HepG2 (cell line): Measurements from ENCODE around the gene SLC39A8. TPM values are rescaled to one million over a fixed set of nuclear protein-coding genes. Genes with fewer than 3 reads are reported as not detected.

ENCODE experiments used
- AGO1 ChIP-seq: fragments of 200-400 bp; formaldehyde crosslinking; IDR thresholded peaks from 2 replicates; pipeline ENCODE4 v1.6.1; 2017; ENCODE audit warnings: mild to moderate bottlenecking, low read depth, low read length, moderate library complexity; ENCODE audit not compliant: poor library complexity, severe bottlenecking
- CTCF ChIP-seq: sonication (generic); formaldehyde crosslinking; IDR thresholded peaks from 2 replicates; pipeline ENCODE4 v1.5.0; 2020; ENCODE audit warnings: mild to moderate bottlenecking, missing genetic modification reagents, moderate library complexity
- KDM1A ChIP-seq: IDR thresholded peaks from 2 replicates; pipeline ENCODE4 v1.6.1; 2016; ENCODE audit warnings: missing compliant biosample characterization
- KDM2A ChIP-seq: sonication (generic); formaldehyde crosslinking; IDR thresholded peaks from 2 replicates; pipeline ENCODE4 v1.4.0; 2020; ENCODE audit warnings: low read depth, missing genetic modification reagents, borderline replicate concordance
- PHF8 ChIP-seq: sonication (generic); formaldehyde crosslinking; IDR thresholded peaks from 2 replicates; pipeline ENCODE4 v1.5.0; 2020; ENCODE audit warnings: missing genetic modification reagents
- PLRG1 ChIP-seq: fragments of 450-650 bp; conservative IDR thresholded peaks from 2 replicates; pipeline ENCODE4 v1.6.1; 2016
- REST ChIP-seq, 2 experiments: IDR thresholded peaks; 2 replicates each; pipeline ENCODE4 v1.6.1; 2011 to 2012; ENCODE audit warnings: low read length in 2 of 2, borderline replicate concordance in 1 of 2, low read depth in 1 of 2, mild to moderate bottlenecking in 1 of 2, moderate library complexity in 1 of 2
- TGIF2 ChIP-seq: IDR thresholded peaks from 2 replicates; pipeline ENCODE4 v1.6.1; 2016; ENCODE audit warnings: control low read depth, missing compliant biosample characterization
- ZFP37 ChIP-seq: sonication (generic); formaldehyde crosslinking; IDR thresholded peaks from 2 replicates; pipeline ENCODE4 v1.4.0; 2020; ENCODE audit warnings: missing genetic modification reagents, borderline replicate concordance
- ZNF614 ChIP-seq: IDR thresholded peaks from 2 replicates; pipeline ENCODE4 v1.6.1; 2018; ENCODE audit warnings: missing biosample characterization, missing genetic modification reagents, inconsistent platforms, borderline replicate concordance
- ZNF703 ChIP-seq: sonication (generic); formaldehyde crosslinking; IDR thresholded peaks from 2 replicates; pipeline ENCODE4 v1.5.1; 2020; ENCODE audit warnings: missing genetic modification reagents, mild to moderate bottlenecking, moderate library complexity, borderline replicate concordance
- ZNF777 ChIP-seq: sonication (generic); formaldehyde crosslinking; IDR thresholded peaks from 2 replicates; pipeline ENCODE4 v1.4.0; 2020; ENCODE audit warnings: missing genetic modification reagents
- polyA plus RNA-seq, 8 experiments: library from polyadenylated mRNA; depleted of rRNA in 3 of 8; stranded (reverse) in 7 of 8; unstranded in 1 of 8; fragments of >200 nt; fragmentation: Illumina TruSeq in 4 of 8; extraction: Trizol in 4 of 8; gene quantifications; 2 replicates each; pipeline versions ENCODE4 v1.2.1 to v1.2.3, GENCODE V29; 2011 to 2016; ENCODE audit warnings: low read depth in 4 of 8, missing spikeins in 1 of 8, mixed read lengths in 1 of 8; ENCODE audit not compliant: insufficient read depth in 1 of 8
- total RNA-seq, 5 experiments: library from RNA; depleted of rRNA; stranded (reverse); fragments of >200 nt; fragmentation: Illumina TruSeq; extraction: Trizol; gene quantifications; 2 replicates each; pipeline ENCODE4 v1.2.3, GENCODE V29; 2016; ENCODE audit warnings: low read depth in 1 of 5
- TF ChIP-seq, protein P1 (sequence below): sonication (generic); formaldehyde crosslinking; IDR thresholded peaks from 2 replicates; pipeline ENCODE4 v1.4.0; 2020; ENCODE audit warnings: missing genetic modification reagents
- TF ChIP-seq, protein P2 (sequence below): IDR thresholded peaks from 2 replicates; pipeline ENCODE4 v1.4.0; 2020; ENCODE audit warnings: mild to moderate bottlenecking, missing genetic modification reagents
- TF ChIP-seq, protein P3 (sequence below): sonication (generic); formaldehyde crosslinking; IDR thresholded peaks from 2 replicates; pipeline ENCODE4 v1.4.0; 2020; ENCODE audit warnings: missing genetic modification reagents

The SLC39A8 gene
- total and polyA plus RNA-seq, 2 of the 13 experiments (the other 11 are each of a cell fraction or from before 2014, with no cell fraction given): 0.22 to 0.38 TPM

GRCh38 chr4:102344954-102345794, at the start of gene SLC39A8 (continued):
- TF ChIP-seq, protein P1, sequence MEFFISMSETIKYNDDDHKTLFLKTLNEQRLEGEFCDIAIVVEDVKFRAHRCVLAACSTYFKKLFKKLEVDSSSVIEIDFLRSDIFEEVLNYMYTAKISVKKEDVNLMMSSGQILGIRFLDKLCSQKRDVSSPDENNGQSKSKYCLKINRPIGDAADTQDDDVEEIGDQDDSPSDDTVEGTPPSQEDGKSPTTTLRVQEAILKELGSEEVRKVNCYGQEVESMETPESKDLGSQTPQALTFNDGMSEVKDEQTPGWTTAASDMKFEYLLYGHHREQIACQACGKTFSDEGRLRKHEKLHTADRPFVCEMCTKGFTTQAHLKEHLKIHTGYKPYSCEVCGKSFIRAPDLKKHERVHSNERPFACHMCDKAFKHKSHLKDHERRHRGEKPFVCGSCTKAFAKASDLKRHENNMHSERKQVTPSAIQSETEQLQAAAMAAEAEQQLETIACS (CRISPR knock-in tag): 0 out of 2 replicates have a peak, but pooled peaks have one; percentile 0
- peak; percentile 38; the same call in 1 of the 2 replicates for TF ChIP-seq PHF8
- TF ChIP-seq PLRG1: no peak
- TF ChIP-seq ZFP37: 0 out of 2 replicates have a peak, but pooled peaks have one; percentile 79
- no peak for TF ChIP-seq REST (IDR thresholded peaks at IDR 0.05; ENCODE audit: borderline replicate concordance in 1 of 2, low read depth in 1 of 2, low read length in 2 of 2)
- no peak for TF ChIP-seq TGIF2 (CRISPR knock-in tag)
- peak; percentile 82 for TF ChIP-seq CTCF
- TF ChIP-seq ZNF777 (CRISPR knock-in tag): no peak
- TF ChIP-seq, protein P2, sequence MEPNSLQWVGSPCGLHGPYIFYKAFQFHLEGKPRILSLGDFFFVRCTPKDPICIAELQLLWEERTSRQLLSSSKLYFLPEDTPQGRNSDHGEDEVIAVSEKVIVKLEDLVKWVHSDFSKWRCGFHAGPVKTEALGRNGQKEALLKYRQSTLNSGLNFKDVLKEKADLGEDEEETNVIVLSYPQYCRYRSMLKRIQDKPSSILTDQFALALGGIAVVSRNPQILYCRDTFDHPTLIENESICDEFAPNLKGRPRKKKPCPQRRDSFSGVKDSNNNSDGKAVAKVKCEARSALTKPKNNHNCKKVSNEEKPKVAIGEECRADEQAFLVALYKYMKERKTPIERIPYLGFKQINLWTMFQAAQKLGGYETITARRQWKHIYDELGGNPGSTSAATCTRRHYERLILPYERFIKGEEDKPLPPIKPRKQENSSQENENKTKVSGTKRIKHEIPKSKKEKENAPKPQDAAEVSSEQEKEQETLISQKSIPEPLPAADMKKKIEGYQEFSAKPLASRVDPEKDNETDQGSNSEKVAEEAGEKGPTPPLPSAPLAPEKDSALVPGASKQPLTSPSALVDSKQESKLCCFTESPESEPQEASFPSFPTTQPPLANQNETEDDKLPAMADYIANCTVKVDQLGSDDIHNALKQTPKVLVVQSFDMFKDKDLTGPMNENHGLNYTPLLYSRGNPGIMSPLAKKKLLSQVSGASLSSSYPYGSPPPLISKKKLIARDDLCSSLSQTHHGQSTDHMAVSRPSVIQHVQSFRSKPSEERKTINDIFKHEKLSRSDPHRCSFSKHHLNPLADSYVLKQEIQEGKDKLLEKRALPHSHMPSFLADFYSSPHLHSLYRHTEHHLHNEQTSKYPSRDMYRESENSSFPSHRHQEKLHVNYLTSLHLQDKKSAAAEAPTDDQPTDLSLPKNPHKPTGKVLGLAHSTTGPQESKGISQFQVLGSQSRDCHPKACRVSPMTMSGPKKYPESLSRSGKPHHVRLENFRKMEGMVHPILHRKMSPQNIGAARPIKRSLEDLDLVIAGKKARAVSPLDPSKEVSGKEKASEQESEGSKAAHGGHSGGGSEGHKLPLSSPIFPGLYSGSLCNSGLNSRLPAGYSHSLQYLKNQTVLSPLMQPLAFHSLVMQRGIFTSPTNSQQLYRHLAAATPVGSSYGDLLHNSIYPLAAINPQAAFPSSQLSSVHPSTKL (CRISPR knock-in tag): peak; percentile 35; the same call in 1 of the 2 replicates
- TF ChIP-seq ZNF614 (CRISPR knock-in tag): no peak
- no peak for TF ChIP-seq AGO1
- TF ChIP-seq ZNF703 (CRISPR knock-in tag): no peak
- TF ChIP-seq, protein P3, sequence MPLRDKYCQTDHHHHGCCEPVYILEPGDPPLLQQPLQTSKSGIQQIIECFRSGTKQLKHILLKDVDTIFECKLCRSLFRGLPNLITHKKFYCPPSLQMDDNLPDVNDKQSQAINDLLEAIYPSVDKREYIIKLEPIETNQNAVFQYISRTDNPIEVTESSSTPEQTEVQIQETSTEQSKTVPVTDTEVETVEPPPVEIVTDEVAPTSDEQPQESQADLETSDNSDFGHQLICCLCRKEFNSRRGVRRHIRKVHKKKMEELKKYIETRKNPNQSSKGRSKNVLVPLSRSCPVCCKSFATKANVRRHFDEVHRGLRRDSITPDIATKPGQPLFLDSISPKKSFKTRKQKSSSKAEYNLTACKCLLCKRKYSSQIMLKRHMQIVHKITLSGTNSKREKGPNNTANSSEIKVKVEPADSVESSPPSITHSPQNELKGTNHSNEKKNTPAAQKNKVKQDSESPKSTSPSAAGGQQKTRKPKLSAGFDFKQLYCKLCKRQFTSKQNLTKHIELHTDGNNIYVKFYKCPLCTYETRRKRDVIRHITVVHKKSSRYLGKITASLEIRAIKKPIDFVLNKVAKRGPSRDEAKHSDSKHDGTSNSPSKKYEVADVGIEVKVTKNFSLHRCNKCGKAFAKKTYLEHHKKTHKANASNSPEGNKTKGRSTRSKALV (CRISPR knock-in tag): no peak
- no peak for TF ChIP-seq KDM1A (CRISPR knock-in tag)
- peak; percentile 81; the same call in 1 of the 2 replicates for TF ChIP-seq KDM2A (CRISPR knock-in tag)
